KOPT-K1 (cell line): ENCODE measurements around the gene ZC2HC1B.
"Not testable (repeated sequence)": the region's sequence is repeated elsewhere in the genome, so short reads cannot be mapped to it uniquely, and the experiment has no call there.

Source experiments
- H3K27ac ChIP-seq: fragments of 200-600 bp; sonication (generic); 2 replicates; pipeline ENCODE4 v1.5.1; 2016; ENCODE audit warnings: antibody characterized with exemption, mild to moderate bottlenecking, low read depth, low read length; ENCODE audit not compliant: poor library complexity, severe bottlenecking
- H3K36me3 ChIP-seq: fragments of 200-600 bp; sonication (generic); 2 replicates; pipeline ENCODE4 v1.5.1; 2017; ENCODE audit warnings: antibody characterized with exemption, mild to moderate bottlenecking, low read length, moderate library complexity; ENCODE audit not compliant: insufficient read depth
- H3K9me3 ChIP-seq: fragments of 200-600 bp; sonication (generic); 2 replicates; pipeline ENCODE4 v1.5.1; 2017; ENCODE audit warnings: antibody characterized with exemption, low read length, mild to moderate bottlenecking; ENCODE audit not compliant: insufficient read depth, poor library complexity, severe bottlenecking

Gene ZC2HC1B

DNA sequence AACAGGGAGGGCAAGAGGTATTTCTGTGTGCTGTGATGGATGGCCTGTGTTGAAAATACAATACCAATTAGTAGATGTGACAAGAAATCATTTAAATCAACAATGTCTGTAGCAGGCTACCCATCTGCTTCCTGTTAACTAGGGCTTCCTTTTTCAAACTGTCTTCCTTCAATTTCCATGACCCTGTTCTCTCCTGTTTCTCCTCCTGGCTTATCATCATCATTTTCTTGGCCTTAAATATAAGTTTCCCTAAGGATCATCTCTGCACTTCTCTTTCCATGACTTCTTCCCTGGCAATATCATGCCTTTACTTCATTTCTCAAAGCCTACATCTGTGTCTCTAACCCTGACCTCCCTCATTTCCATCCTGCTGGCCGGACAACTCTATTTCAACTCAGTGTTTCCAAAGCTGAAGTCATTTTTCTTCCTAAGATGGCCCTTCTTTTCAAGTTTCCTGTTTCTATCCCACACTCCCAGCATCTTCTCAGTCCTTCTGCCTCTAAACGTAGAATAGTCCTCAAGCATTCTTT, 18.2 kb downstream of the ZC2HC1B start:
- no peaks in the 10 kb centered on the region for H3K9me3 ChIP-seq
- H3K27ac ChIP-seq: no peak overlapping the region
- no peaks in the 10 kb centered on the region for H3K36me3 ChIP-seq

DNA sequence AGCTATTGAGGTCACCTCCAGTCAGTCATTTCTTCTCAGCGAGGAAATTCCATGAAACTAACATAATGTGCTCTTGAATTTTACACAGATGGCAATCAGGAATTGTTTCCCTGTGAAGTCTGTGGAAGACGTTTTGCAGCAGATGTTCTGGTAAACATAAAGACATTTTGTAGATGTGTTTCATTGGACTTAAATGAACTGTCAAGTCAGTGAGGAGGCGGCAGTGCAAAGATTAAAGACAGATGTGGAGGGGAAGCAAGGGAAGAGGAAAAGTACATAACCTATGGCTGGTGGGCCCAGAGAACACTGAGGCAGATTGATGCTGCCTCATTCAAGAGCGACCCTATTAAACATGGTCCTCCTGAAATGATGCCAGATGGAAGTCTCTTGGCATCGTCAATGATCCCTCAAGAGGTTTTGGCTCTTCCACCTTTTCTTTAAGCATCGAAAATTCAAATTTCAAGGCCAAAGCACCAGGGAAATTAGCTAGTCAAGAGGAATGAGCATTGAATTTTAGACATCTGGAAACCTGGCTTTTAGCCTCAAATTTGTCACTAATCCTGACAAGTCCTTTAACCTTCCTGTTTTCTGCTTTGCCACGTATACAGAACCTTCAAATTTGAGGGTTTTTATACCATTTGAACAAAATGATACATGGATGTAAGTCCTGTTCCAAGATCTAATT, 20.1 kb downstream of the ZC2HC1B start:
- H3K9me3 ChIP-seq: no peaks in the 10 kb centered on the region
- no peak overlapping the region for H3K27ac ChIP-seq
- no peaks in the 10 kb centered on the region for H3K36me3 ChIP-seq

DNA sequence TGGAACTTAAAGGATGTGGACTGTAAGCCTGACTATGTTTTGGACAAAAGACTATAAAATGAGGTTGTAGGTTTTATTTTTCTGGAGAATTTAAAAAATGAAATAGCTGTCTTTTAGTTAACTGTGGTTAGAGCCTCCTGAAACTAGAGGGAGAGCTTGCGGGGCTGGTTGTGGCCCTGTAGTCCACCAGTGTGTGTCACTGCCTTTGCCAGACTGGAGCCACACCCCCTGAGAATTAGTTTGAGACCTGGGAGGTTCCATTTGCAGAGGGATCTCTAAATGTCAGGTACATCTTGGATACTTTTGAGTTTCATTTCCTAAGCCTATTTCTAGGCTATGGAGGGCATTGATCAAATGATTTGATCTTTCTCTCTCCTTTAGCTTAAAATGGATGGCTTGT, 20.8 kb downstream of the ZC2HC1B start:
- Histone ChIP-seq H3K36me3 (no peaks in the 10 kb centered on the region), H3K27ac (no peak overlapping the region), H3K9me3 (no peaks in the 10 kb centered on the region)

DNA sequence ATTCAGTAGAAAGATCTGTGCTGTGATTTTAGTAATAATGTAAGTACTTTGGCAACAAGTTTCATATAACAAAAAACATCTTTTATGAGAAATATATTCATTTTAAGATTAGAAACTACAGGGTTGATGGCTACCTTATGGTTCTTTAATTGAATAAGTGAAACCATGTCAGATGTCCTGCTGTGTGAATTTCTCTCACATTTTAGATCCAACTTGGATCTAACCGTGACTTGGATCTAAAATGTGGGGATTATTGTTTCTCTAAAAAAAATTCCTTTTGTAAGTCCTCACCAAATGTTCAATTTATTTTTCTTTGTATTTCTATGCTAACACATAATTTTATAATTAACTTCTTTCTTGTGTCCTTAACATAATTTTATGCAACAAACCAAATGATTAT, 30.4 kb downstream of the ZC2HC1B start:
- Histone ChIP-seq H3K9me3 (no peaks in the 10 kb centered on the region), H3K36me3 (no peaks in the 10 kb centered on the region), H3K27ac (no peak overlapping the region)

DNA sequence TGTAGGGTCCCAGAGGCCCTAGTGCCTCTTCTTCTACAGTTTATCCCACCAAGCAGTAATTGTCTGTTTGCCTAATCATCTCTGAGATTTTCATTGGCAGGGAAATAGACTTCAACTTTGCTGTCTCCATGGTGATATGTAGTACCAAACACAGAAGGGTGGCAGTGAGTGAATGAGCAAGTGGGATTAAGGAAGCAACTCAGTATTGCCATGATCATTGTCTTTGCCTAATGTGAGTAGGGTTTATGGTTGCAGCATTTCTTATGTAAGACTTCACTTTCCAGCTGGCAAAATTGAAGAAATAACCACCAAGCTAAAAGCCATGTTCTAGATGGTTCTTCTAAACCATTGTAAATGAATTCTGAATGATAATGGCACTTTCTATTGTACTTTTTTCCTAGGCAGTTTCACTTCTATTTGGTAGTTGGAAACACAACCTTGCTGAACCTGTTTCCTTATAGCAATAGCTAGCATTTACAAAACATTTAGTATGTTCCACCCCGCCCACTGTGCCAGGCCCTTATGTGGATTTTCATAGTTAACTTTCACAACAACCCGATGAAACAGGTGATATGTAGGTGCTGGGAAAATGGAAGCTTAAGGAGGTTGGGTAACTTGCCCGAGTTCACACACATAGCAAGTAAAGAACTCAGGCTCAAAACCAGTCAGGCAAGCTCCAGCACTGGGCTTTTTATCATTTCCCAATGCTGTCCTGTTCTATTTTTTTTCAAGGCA, 32.0 kb downstream of the ZC2HC1B start:
- Histone ChIP-seq H3K9me3 (no peaks in the 10 kb centered on the region), H3K27ac (no peak overlapping the region), H3K36me3 (no peaks in the 10 kb centered on the region)

DNA sequence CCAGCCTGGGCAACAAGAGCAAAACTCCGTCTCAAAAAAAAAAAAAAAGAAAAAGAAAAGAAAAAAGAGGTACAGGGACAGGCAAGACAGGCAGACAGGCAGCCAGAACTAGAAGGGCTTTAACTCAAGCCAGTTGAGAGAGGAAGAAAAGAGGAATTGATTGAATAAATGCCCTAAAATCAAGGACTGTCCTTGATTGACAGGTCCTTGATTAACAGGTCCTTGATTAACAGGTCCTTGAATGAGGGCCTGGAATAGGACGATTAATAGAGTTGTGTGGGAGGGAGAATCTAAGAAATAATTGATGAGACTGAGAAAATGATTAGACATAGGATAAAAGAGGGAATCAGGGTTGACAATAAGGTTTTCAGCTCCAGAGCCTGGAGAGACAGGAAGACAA, 36.1 kb downstream of the ZC2HC1B start:
- H3K9me3 ChIP-seq: no peaks in the 10 kb centered on the region
- no peaks in the 10 kb centered on the region for H3K36me3 ChIP-seq
- no peak overlapping the region for H3K27ac ChIP-seq

DNA sequence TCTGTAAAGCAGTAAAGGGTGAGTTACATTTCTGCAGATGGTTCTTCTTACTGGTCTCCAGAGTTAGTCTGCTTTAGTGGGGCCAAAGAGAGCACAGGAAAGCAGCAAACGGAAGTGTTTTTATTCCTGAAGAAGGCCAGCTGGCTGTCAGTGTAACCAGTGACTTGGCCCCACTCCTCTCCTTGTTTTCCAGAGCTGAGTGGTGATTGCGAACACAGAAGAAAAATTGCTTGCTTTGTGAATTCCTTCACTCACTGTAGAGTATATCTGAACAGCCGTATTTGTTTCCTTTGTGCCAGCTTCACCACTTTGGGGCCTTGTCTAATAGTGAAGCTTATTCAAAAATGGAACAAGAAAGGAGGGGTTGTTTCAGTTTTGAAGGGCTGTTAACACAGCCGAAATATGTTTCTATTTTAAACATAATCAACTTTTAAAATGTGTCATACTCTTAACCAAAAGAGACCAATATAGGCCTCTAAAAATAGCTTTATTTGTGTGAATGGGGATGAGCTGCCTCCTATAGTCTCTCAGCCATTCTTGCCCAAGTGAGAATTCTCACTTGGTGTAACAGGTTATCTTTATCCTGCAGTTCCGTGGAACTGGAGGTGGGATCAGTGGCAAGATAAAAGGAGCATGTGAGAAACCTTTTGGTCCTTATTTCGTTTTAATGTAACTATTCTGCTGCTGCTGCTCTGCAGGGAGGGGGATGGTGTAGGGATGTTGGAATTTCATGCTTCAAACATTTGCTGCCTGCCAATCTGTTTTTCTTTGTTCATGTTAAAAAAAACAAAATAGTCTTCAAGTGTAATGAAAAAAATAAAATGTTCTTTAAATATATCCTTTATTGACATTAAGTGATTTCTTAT, 37.8 kb downstream of the ZC2HC1B start:
- H3K27ac ChIP-seq: no peak overlapping the region
- H3K36me3 ChIP-seq: no peaks in the 10 kb centered on the region
- no peaks in the 10 kb centered on the region for H3K9me3 ChIP-seq

DNA sequence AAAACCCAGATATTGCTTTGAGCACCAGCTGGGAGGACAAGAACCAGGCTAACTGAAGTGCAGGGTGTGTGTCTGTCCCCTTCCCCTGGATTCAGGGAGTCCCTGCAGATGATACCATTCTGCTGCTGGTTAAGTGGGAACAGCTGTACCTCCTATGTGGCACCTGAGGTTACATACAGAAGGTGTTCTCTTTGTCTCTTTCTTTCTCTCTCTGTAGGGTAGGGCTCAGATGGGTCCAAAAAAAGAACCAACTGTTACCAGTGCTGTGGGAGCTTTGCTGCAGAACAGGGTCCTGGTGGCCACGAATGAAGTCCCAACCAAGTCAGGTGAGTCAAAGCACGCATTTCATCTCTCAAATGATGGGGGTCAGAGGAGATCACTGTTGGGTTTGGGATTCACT, 38.6 kb downstream of the ZC2HC1B start:
- Histone ChIP-seq H3K27ac (no peak overlapping the region), H3K36me3 (no peaks in the 10 kb centered on the region), H3K9me3 (no peaks in the 10 kb centered on the region)

DNA sequence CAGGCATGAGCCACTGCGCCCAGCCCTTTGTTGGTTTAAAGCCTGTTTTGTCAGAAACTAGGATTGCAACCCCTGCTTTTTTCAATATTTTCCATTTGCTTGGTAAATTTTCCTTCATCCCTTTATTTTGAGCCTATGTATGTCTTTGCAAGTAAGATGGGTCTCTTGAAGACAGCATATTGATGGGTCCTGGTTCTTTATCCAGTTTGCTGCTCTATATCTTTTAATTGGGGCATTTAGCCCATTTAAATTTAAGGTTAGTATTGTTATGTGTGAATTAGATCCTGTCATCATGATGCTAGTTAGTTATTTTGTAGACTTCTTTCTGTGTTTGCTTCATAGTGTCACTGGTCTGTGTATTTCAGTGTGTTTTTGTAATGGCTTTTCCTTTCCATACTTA, 46.8 kb downstream of the ZC2HC1B start:
- H3K36me3 ChIP-seq: no peaks in the 10 kb centered on the region
- H3K27ac ChIP-seq: no peak overlapping the region
- H3K9me3 ChIP-seq: peaks cover 28% of the 10 kb centered on the region

DNA sequence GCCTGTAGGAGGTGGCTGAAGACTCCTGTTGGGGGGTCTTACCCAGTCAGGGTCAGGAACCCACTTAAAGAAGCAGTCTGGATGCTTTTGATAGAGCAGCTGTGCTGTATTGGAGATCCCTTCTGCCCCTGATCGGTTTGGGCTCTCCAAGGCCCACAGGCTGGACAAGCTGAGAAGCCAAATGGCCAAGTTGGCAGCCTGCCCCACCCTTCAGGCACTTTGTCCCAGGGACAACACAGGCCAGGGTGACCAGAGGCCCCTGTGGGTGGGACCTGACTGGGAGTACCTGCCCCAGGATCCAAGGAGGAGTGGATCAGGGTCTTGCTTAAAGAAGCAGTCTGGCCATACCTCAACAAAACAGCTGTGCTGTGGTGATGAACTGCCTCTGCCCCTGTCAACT, 48.4 kb downstream of the ZC2HC1B start:
- no peaks in the 10 kb centered on the region for H3K36me3 ChIP-seq
- H3K27ac ChIP-seq: no peak overlapping the region
- H3K9me3 ChIP-seq: peaks cover 28% of the 10 kb centered on the region

DNA sequence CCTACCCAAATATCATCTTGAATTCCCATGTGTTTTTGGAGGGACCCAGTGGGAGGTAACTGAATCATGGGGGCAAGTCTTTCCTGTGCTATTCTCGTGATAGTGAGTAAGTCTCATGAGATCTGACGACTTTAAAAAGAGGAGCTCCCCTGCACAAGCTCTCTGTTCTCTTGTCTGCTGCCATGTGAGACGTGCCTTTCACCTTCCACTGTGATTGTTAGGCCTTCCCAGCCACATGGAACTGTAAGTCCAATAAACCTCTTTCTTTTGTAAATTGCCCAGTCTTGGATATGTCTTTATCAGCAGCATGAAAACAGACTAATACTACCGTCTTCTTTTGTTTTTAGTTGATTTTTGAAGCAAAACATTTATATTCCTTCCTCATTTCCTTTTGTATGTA, 52.8 kb downstream of the ZC2HC1B start:
- not testable (repeated sequence) for H3K36me3 ChIP-seq, H3K27ac ChIP-seq
- H3K9me3 ChIP-seq: peaks cover 22% of the 10 kb centered on the region

DNA sequence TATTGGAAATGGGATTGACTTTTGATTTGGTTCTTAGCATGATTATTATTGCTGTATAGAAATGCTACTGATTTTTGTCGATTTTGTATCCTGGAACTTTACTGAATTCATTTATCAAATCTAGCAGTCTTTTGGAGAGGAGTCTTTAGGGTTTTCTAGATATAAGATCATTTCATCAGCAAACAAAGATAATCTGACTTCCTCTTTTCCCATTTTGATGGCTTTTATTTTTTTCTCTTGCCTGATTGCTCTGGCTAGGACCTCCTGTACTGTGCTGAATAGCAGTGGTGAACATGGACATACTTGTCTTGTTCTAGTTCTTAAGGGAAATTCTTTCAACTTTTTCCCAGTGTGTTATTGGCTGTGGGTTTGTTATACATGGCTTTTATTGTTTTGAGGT, 64.6 kb downstream of the ZC2HC1B start:
- Histone ChIP-seq H3K27ac (no peak overlapping the region), H3K36me3 (no peaks in the 10 kb centered on the region), H3K9me3 (no peaks in the 10 kb centered on the region)

DNA sequence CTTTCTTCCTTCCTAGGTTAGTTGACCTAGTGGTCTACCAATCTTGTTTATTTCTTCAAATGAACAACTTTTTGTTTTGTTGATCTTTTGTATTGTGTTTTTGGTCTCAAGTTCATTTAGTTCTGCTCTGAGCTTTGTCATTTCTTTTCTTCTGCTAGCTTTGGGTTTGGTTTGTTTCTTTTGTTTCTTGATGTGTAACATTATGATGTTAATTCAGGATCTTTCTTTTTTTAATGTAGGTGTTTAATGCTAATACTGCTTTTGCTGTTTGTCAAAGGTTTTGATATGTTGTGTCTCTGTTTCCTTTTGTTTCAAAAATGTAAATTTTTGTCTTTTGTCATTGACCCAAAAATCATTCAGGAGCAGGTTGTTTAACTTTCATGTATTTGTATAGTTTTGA, 65.7 kb downstream of the ZC2HC1B start:
- Histone ChIP-seq H3K27ac (no peak overlapping the region), H3K9me3 (no peaks in the 10 kb centered on the region), H3K36me3 (no peaks in the 10 kb centered on the region)

DNA sequence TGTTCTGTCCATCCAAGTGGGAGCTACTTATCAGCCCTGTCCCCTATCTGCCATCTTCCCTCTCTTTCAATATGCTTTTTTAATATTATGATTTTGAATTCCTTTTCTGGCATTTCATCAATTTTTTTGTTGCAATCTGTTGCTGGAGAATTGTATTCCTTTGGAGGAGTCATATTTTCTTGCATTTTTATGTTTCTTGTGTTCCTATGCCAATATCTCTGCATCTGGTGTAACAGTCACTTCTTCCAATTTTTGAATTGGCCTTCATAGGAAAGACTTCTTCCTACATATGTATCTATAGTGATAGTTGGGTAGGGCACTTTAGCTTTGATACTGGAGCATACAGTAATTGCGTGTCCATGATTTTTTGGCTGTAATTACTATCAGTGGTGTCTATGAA, 70.1 kb downstream of the ZC2HC1B start:
- no peaks in the 10 kb centered on the region for H3K9me3 ChIP-seq
- H3K36me3 ChIP-seq: no peaks in the 10 kb centered on the region
- H3K27ac ChIP-seq: no peak overlapping the region

DNA sequence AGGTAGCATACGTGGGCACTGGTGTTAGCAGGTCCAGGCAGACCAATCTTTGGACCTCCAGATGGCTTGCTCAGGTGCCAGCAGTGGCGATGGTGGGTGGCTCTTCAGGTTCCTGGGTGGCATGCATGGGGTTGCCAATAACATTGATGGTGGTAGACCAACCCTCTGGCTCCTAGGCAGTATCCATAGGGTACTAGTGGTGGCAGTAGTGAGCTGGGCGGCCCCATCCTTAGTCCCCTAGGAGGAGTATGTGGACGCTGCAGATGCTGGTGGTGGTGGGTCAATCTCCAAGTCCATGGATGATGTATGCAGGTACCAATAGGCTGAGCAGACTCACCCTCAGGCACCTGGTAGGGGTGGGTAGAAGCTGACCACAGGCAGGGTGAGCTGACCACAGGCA, 70.6 kb downstream of the ZC2HC1B start:
- Histone ChIP-seq H3K27ac (no peak overlapping the region), H3K36me3 (no peaks in the 10 kb centered on the region), H3K9me3 (no peaks in the 10 kb centered on the region)
